NCI-H2171 treated with DMSO at 0.1 percent for 48 hours (cell line): ENCODE data around the gene TTC27.
"Not testable (repeated sequence)": the region's sequence is repeated elsewhere in the genome, so short reads cannot be mapped to it uniquely, and the experiment has no call there.

Experiments
- DNase-seq: peaks from one replicate; lab custom pipeline; 2025; lab: John Stamatoyannopoulos, UW

TTC27 gene

GRCh38 chr2:32627814-32628579 lies at the start of gene TTC27:
Gene TTC27, plus strand, starts transcription at chr2:32628050. Its CDS starts 243 bp downstream, at chr2:32628293.
- DNase-seq: peak; percentile 96

GRCh38 chr2:32591669-32592463 lies 36.0 kb upstream of the TTC27 start:
- DNase-seq: peak; percentile 19

GRCh38 chr2:32594573-32594972 lies 33.3 kb upstream of the TTC27 start:
- DNase-seq: no peak

- DNase-seq: no peak
Measured at GRCh38 chr2:32611366-32611765, 16.5 kb upstream of the TTC27 start.

- DNase-seq: no peak
Measured at GRCh38 chr2:32611771-32612170, 16.1 kb upstream of the TTC27 start.

GRCh38 chr2:32614084-32614483 lies 13.8 kb upstream of the TTC27 start:
- DNase-seq: no peak

- DNase-seq: no peak
Measured at GRCh38 chr2:32617599-32618189, 10.2 kb upstream of the TTC27 start.

- DNase-seq: no peak
Measured at GRCh38 chr2:32622570-32623310, 5.1 kb upstream of the TTC27 start.

- no peak for DNase-seq
Measured at GRCh38 chr2:32623311-32623706, 4.5 kb upstream of the TTC27 start.

- no peak for DNase-seq
Measured at GRCh38 chr2:32624812-32625211, 3.0 kb upstream of the TTC27 start.

- DNase-seq: no peak
Measured at GRCh38 chr2:32626639-32627221, 1.1 kb upstream of the TTC27 start.

GRCh38 chr2:32627441-32627813 lies 423 bp upstream of the TTC27 start:
- no peak for DNase-seq

- no peak for DNase-seq
Measured at GRCh38 chr2:32632089-32632488, 4.2 kb downstream of the TTC27 start.

- DNase-seq: no peak
Measured at GRCh38 chr2:32633040-32633439, 5.2 kb downstream of the TTC27 start.

- not testable (repeated sequence) for DNase-seq
Measured at GRCh38 chr2:32638548-32638947, 10.7 kb downstream of the TTC27 start.

- no peak for DNase-seq
Measured at GRCh38 chr2:32641180-32641579, 13.3 kb downstream of the TTC27 start.

GRCh38 chr2:32647180-32647651 lies 19.4 kb downstream of the TTC27 start:
- DNase-seq: no peak

- no peak for DNase-seq
Measured at GRCh38 chr2:32652555-32653209, 24.8 kb downstream of the TTC27 start.

GRCh38 chr2:32656069-32656468 lies 28.2 kb downstream of the TTC27 start:
- no peak for DNase-seq

GRCh38 chr2:32663864-32664263 lies 36.0 kb downstream of the TTC27 start:
- DNase-seq: no peak

- no peak for DNase-seq
Measured at GRCh38 chr2:32666704-32667103, 38.9 kb downstream of the TTC27 start.
